GM12873 (cell line): Measurements from ENCODE around the gene UPF2.

Experiments
- TF ChIP-seq, protein P1 (sequence below): IDR thresholded peaks from 2 replicates; pipeline ENCODE4 v1.5.1; 2012; ENCODE audit warnings: low read depth, mild to moderate bottlenecking, moderate library complexity, low read length, control low read depth; ENCODE audit not compliant: insufficient read depth; ENCODE audit errors: missing control alignments

Gene UPF2

DNA sequence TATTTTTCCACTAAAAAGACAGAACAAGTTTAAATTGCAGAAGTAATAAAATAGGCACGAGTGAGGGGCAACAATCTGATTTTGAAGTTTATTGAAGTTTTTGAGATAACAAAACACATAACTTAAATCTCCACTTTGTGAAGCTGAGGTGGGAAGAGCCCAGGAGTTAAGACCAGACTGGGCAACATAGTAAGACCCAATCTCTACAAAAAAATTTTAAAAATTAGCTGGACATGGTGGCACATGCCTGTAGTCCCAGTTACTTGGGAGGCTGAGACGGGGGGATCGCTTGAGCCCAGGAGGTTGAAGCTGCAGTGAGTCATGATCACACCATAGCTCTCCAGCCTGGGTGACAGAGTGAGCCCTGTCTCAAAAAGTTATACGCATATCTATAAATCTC lies 11.2 kb downstream of the UPF2 start:
- TF ChIP-seq, protein P1, sequence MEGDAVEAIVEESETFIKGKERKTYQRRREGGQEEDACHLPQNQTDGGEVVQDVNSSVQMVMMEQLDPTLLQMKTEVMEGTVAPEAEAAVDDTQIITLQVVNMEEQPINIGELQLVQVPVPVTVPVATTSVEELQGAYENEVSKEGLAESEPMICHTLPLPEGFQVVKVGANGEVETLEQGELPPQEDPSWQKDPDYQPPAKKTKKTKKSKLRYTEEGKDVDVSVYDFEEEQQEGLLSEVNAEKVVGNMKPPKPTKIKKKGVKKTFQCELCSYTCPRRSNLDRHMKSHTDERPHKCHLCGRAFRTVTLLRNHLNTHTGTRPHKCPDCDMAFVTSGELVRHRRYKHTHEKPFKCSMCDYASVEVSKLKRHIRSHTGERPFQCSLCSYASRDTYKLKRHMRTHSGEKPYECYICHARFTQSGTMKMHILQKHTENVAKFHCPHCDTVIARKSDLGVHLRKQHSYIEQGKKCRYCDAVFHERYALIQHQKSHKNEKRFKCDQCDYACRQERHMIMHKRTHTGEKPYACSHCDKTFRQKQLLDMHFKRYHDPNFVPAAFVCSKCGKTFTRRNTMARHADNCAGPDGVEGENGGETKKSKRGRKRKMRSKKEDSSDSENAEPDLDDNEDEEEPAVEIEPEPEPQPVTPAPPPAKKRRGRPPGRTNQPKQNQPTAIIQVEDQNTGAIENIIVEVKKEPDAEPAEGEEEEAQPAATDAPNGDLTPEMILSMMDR: no peak

DNA sequence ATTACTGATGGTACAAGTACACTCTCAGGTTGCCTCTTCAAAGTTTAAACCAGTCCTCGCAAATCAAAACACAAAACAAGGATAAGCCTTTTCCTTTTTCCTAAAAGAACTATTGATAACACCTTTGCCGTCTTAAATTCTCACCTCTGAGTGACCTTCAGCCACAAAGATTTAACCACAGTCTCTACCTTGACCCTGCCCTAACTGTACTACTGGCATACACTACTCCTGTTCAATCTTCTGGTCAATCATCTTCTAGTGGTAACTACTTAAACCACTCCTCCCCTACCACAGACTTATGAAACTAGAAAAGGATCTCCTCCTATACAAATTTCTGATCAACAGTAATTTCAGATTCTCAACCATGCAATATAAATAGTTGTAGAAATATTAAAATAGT lies 15.1 kb downstream of the UPF2 start:
- TF ChIP-seq, protein P1: no peak

DNA sequence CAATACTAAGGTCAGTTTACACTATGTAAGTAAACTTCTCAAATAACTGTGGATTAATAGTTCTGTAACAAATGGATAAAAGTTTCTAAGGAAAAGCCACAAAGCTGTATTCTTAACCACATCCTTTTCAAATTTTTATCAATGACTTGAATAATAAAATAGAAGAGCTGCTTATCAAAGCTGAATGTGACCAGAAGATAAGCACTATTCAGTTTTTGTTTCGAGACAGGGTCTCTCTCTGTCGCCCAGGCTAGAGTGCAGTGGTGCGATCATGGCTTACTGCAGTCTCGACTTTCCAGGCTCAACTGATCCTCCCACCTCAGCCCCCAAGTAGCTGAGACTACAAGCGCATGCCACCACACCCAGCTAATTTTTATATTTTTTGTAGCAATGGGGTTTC lies 17.0 kb downstream of the UPF2 start:
- TF ChIP-seq, protein P1: no peak

DNA sequence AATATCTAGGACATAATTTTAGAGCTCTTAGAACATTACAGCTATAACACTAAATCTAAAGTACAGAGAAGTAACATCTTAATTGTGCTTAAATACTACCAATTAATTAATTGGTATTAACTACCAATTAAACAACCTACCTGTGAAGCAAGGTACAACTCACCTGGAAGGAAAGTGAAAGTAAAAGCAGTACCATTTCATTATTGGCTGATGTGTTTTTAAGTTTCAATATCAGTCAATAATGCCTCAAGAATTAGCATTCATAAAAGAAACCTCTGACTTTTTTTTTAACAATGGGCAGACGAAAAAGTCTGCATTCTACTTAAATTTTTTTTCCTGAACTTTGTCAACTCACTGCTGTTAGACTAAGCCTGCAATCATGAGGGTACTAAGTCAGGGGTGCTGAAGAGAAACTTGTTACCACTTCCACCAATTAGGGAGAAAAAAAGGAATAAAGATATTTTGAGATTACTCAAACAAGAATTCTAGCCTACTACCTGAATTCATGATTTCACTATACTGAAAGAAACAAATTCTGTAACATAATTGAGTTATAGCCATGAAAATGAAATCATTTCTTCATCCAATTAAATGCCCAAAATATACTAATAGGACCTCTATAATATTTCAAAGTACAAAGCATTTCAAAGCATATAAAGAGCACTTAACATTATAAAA lies 19.9 kb downstream of the UPF2 start:
- TF ChIP-seq, protein P1: no peak

DNA sequence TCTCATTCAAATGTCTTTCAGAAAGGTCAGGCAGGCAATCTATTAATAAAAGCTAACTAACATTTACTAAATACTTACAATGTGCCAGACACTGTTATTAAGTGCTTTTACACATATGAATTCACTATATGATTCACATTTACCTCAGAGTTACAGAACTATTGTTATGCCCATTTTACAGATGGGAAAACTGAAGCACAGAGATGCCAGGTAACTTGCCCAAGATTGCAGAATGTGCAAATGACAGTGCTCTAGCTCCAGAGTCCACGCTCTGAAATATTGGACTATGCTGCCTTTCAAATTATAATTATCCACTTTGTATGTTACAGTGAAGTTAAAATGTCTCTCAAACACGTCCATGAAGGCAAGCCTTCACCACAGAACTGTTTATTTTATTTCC lies 22.0 kb downstream of the UPF2 start:
- TF ChIP-seq, protein P1: no peak

DNA sequence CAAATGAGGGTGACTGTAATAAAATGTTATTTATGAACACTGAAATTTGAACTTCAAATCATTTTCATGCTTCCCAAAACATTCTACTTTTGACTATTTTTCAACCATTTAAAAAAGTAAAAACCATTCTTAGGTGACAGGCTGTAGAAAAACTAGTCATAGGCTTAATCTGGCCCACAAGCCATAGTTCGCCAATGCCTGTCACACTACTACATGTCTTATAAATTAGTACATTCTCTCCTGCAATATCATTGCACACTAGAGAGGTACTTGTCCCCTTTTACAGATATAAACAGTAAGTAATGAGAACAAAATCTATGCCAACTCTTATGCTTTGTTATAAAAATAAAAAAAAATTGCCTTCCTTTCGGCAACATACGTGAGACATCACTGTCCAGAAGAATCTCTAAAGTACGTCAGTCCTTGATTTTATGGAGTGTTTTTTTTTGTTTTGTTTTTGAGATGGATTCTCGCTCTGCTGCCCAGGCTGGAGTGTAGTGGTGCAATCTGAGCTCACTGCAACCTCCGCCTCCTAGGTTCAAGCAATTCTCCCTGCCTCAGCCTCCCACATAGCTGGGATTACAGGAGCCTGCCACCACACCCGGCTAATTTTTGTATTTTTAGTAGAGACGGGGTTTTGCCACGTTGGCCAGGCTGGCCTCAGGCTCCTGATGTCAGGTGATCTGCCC lies 23.2 kb downstream of the UPF2 start:
- TF ChIP-seq, protein P1: no peak

DNA sequence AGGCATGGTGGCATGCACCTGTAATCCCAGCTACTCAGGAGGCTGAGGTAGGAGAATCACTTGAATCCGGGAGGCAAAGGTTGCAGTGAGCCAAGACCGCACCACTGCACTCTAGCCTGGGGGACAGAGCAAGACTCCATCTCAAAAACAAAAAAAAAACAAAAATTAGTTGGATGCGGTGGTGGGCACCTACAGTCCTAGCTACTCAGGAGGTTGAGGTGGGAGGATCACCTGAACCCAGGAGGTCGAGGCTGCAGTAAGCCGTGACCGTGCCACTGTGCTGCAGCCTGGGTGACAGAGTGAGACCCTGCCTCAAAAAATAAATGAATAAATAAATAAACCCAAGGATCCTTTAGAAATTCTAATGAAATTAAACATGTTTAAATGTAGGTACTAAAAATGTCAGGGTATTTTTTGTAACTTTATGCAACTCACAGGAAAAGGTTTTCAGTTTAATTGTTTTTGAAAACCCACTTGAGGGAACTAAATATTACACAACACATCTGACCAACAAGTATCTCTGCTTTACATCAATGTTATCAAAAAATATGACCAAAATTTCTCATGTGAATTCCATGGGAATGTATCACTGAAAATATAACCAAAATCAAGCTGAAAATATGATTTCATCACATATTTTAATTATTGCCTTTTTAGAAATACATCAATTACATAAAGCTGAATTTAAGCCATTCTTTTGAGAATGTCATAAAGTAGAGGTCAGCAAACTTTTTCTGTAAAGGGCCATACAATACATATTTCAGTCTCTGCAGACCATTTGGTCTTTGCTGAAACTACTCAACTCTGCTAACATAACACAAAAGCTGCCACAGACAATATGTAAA lies 23.9 kb downstream of the UPF2 start:
- TF ChIP-seq, protein P1: no peak
